Panc1 (cell line): ENCODE results near the gene HS3ST5.

Source experiments
- CTCF ChIP-seq: fragments of 450-650 bp; IDR thresholded peaks from 2 replicates; pipeline ENCODE4 v1.5.1; 2017; ENCODE audit warnings: mild to moderate bottlenecking
- POLR2AphosphoS5 ChIP-seq: IDR thresholded peaks from 2 replicates; pipeline ENCODE4 v1.6.1; 2012; ENCODE audit warnings: mild to moderate bottlenecking, low read depth, low read length, moderate library complexity

- TF ChIP-seq CTCF = no peak
- no peak for TF ChIP-seq POLR2AphosphoS5
Observed at GRCh38 chr6:114227944-114228468, 114.8 kb downstream of the HS3ST5 start.
